Peyer's patch (tissue), 4 donors: ENCODE measurements around the gene CPNE2. TPM values are rescaled to one million over a fixed set of nuclear protein-coding genes. Genes with fewer than 3 reads are reported as not detected.
"Not testable (repeated sequence)": the region's sequence is repeated elsewhere in the genome, so short reads cannot be mapped to it uniquely, and the experiment has no call there.

Source experiments
- DNase-seq, 3 donors: peaks; one replicate each; pipeline ENCODE4 v3.0.0-alpha.2; 2017 to 2019
- H3K27ac ChIP-seq, 4 donors: fragments of 200-600 bp; sonication (generic); one replicate each; pipeline ENCODE4 v1.5.1; 2016 to 2019
- H3K27me3 ChIP-seq, 2 donors: fragments of 200-600 bp; sonication (generic); one replicate each; pipeline ENCODE4 v1.5.1; 2019
- H3K36me3 ChIP-seq, 3 donors: fragments of 200-600 bp; sonication (generic); one replicate each; pipeline ENCODE4 v1.5.1; 2016 to 2019
- H3K4me1 ChIP-seq, 4 donors: fragments of 200-600 bp; sonication (generic); one replicate each; pipeline ENCODE4 v1.5.1; 2016 to 2019
- H3K4me3 ChIP-seq, 4 donors: fragments of 200-600 bp; sonication (generic); 1 replicate in 3 of 4; 2 replicates in 1 of 4; pipeline ENCODE4 v1.5.1; 2016 to 2019; ENCODE audit warnings: mild to moderate bottlenecking in 1 of 4
- H3K9me3 ChIP-seq, 4 donors: fragments of 200-600 bp; sonication (generic); one replicate each; pipeline ENCODE4 v1.5.1; 2016 to 2019; ENCODE audit warnings: mild to moderate bottlenecking in 1 of 4
- CTCF ChIP-seq, 6 experiments: fragments of 450-650 bp in 4 of 6; fragments of 200-600 bp in 2 of 6; sonication (generic) in 1 of 6; IDR thresholded peaks; one replicate each; pipeline ENCODE4 v1.5.1; 2017 to 2019; ENCODE audit warnings: antibody characterized with exemption in 6 of 6, mild to moderate bottlenecking in 3 of 6, moderate library complexity in 1 of 6
- POLR2A ChIP-seq, 2 donors: fragments of 450-650 bp; IDR thresholded peaks; one replicate each; pipeline ENCODE4 v1.5.1; 2017; ENCODE audit warnings: antibody characterized with exemption in 2 of 2, mild to moderate bottlenecking in 2 of 2, moderate library complexity in 2 of 2
- total RNA-seq, 4 donors: library from RNA; depleted of rRNA; stranded (reverse); fragments of >200 nt; gene quantifications; one replicate each; pipeline ENCODE4 v1.1.0, GENCODE V29; 2016

The CPNE2 gene
- total RNA-seq, 4 donors from 2014 or later: 26.4 to 73.9 (median 64.8) TPM

GRCh38 chr16:57185945-57186871 lies 93.8 kb downstream of the CPNE2 start, which contains the start of the genes PSME3IP1 and RSPRY1:
PSME3IP1 (minus strand) TSS chr16:57186039; CDS start chr16:57173854, 12,185 bp downstream.
RSPRY1 (plus strand) TSS chr16:57186329; CDS start chr16:57204659, 18,330 bp downstream.
- Histone ChIP-seq H3K4me1 (peaks cover 0 to 24% (median 9%) of the 10 kb centered on the region in 4 donors), H3K27ac (peak within 1 kb of the TSS; percentile 90 to 95 (median 93)), H3K4me3 (peak within 1 kb of the TSS; percentile 77 to 97 (median 86)), H3K27me3 (no peaks in the 10 kb centered on the region), H3K9me3 (no peaks in the 10 kb centered on the region), H3K36me3 (no peaks in the 10 kb centered on the region)
- no peak for TF ChIP-seq CTCF (IDR thresholded peaks at IDR 0.05)
- TF ChIP-seq POLR2A (IDR thresholded peaks at IDR 0.05): peak; percentile 70 to 83
- peak; percentile 96 to 99 (median 97) for DNase-seq

- TF ChIP-seq CTCF (IDR thresholded peaks at IDR 0.05) (no peak), POLR2A (IDR thresholded peaks at IDR 0.05) (peak in 1 of 2 donors; percentile 49)
- Histone ChIP-seq H3K36me3 (no peaks in the 10 kb centered on the region), H3K4me1 (peaks cover 0 to 26% (median 10%) of the 10 kb centered on the region in 4 donors), H3K27me3 (no peaks in the 10 kb centered on the region), H3K4me3 (peak overlapping the region; percentile 77 to 97 (median 86)), H3K9me3 (no peaks in the 10 kb centered on the region), H3K27ac (peak overlapping the region; percentile 89 to 95 (median 93))
- DNase-seq: peak; percentile 24 to 60 (median 60)
Measured at GRCh38 chr16:57186872-57187854, 94.8 kb downstream of the CPNE2 start.

GRCh38 chr16:57187902-57188710 lies 95.7 kb downstream of the CPNE2 start:
- H3K9me3 ChIP-seq, H3K36me3 ChIP-seq, H3K27me3 ChIP-seq, DNase-seq: not testable (repeated sequence)
- Histone ChIP-seq H3K4me3 (peak overlapping the region in 3 of 4 donors; percentile 77 to 87 (median 86)), H3K4me1 (peaks cover 0 to 30% (median 10%) of the 10 kb centered on the region in 4 donors), H3K27ac (peak overlapping the region in 3 of 4 donors; percentile 89 to 95 (median 93))

GRCh38 chr16:57188711-57189002 lies 96.3 kb downstream of the CPNE2 start:
- no peaks in the 10 kb centered on the region for H3K36me3 ChIP-seq
- TF ChIP-seq POLR2A (IDR thresholded peaks at IDR 0.05) (no peak), CTCF (IDR thresholded peaks at IDR 0.05) (no peak)
- peaks cover 0 to 36% (median 10%) of the 10 kb centered on the region in 4 donors for H3K4me1 ChIP-seq
- peak overlapping the region in 1 of 4 donors; percentile 17 for H3K27ac ChIP-seq
- no peak for DNase-seq
- H3K4me3 ChIP-seq: peak overlapping the region in 2 of 4 donors; percentile 77 to 86
- no peaks in the 10 kb centered on the region for H3K27me3 ChIP-seq
- no peaks in the 10 kb centered on the region for H3K9me3 ChIP-seq

- H3K4me1 ChIP-seq: peaks cover 0 to 39% (median 8%) of the 10 kb centered on the region in 4 donors
Measured at GRCh38 chr16:57189527-57189926, 97.1 kb downstream of the CPNE2 start.

GRCh38 chr16:57190136-57190535 lies 97.8 kb downstream of the CPNE2 start:
- peaks cover 0 to 33% (median 5%) of the 10 kb centered on the region in 4 donors for H3K4me1 ChIP-seq
- no peak for TF ChIP-seq CTCF (IDR thresholded peaks at IDR 0.05)
- TF ChIP-seq POLR2A (IDR thresholded peaks at IDR 0.05): no peak
- H3K9me3 ChIP-seq: no peaks in the 10 kb centered on the region
- H3K36me3 ChIP-seq: no peaks in the 10 kb centered on the region
- H3K4me3 ChIP-seq: no peak overlapping the region
- H3K27ac ChIP-seq: no peak overlapping the region
- H3K27me3 ChIP-seq: no peaks in the 10 kb centered on the region
- DNase-seq: no peak

More at GRCh38 chr16:57189527-57189926, 97.1 kb downstream of the CPNE2 start:
- not testable (repeated sequence) for H3K27me3 ChIP-seq, DNase-seq, H3K27ac ChIP-seq, H3K9me3 ChIP-seq, H3K36me3 ChIP-seq, H3K4me3 ChIP-seq
